Testis (tissue), 3 donors: Measurements from ENCODE around the gene FOXI1. TPM values are rescaled to one million over a fixed set of nuclear protein-coding genes. Genes with fewer than 3 reads are reported as not detected.

Source experiments
- DNase-seq: peaks from one replicate; pipeline ENCODE4 v3.0.0-alpha.2; 2019
- H3K27ac ChIP-seq, 2 donors: fragments of 200-600 bp; sonication (generic); one replicate each; pipeline ENCODE4 v1.5.1; 2019
- H3K27me3 ChIP-seq: fragments of 200-600 bp; sonication (generic); one replicate; pipeline ENCODE4 v1.5.1; 2019
- H3K36me3 ChIP-seq: fragments of 200-600 bp; sonication (generic); one replicate; pipeline ENCODE4 v1.5.1; 2017; ENCODE audit warnings: low read depth; ENCODE audit errors: missing control alignments
- H3K4me1 ChIP-seq: fragments of 200-600 bp; sonication (generic); one replicate; pipeline ENCODE4 v1.5.1; 2019
- H3K4me3 ChIP-seq, 2 donors: fragments of 200-600 bp; sonication (generic); one replicate each; pipeline ENCODE4 v1.5.1; 2017 to 2019
- H3K9me3 ChIP-seq: fragments of 200-600 bp; sonication (generic); one replicate; pipeline ENCODE4 v1.5.1; 2017
- CTCF ChIP-seq, 3 experiments: fragments of 450-650 bp in 2 of 3; fragments of 200-600 bp in 1 of 3; sonication (generic) in 1 of 3; IDR thresholded peaks; one replicate each; pipeline ENCODE4 v1.5.1; 2016 to 2019; ENCODE audit warnings: antibody characterized with exemption in 3 of 3, mild to moderate bottlenecking in 2 of 3, moderate library complexity in 1 of 3
- POLR2A ChIP-seq: fragments of 450-650 bp; IDR thresholded peaks from one replicate; pipeline ENCODE4 v1.6.1; 2017; ENCODE audit warnings: antibody characterized with exemption, mild to moderate bottlenecking, moderate library complexity
- WGBS, 2 donors: methylation state at CpG; one replicate each; pipeline ENCODE4 v1.1.5; 2018; 5-methylcytosine and 5-hydroxymethylcytosine counted together
- intact Hi-C: fragments of 100-400 bp; cut with DNase I; formaldehyde crosslinking; loops from one replicate; pipeline ENCODE4 v1.15.1; 2023; ENCODE audit warnings: low total_unique reads
- polyA plus RNA-seq: library from polyadenylated mRNA; stranded (reverse); fragments of 350-450 nt; fragmentation: Illumina TruSeq; extraction: RNeasy Lipid Tissue Mini Kit (QIAGEN cat#74804); gene quantifications from one replicate; pipeline ENCODE4 v1.2.3, GENCODE V29; 2014; ENCODE audit warnings: low read depth, low replicate concordance; ENCODE audit not compliant: insufficient read depth
- total RNA-seq, 2 donors: library from RNA; depleted of rRNA; stranded (reverse); fragments of >200 nt; gene quantifications; one replicate each; pipeline ENCODE4 v1.2.3, GENCODE V29; 2016

Gene FOXI1
- total and polyA plus RNA-seq, 3 donors from 2014 or later: 0.19 to 0.26 TPM; not detected in 1

GRCh38 chr5:170104710-170105109 lies 987 bp upstream of the FOXI1 start:
- TF ChIP-seq CTCF (IDR thresholded peaks at IDR 0.05) (no peak), POLR2A (no peak)
- Histone ChIP-seq H3K9me3 (no peaks in the 10 kb centered on the region), H3K36me3 (no peaks in the 10 kb centered on the region), H3K4me3 (no peak overlapping the region), H3K4me1 (no peaks in the 10 kb centered on the region), H3K27me3 (no peaks in the 10 kb centered on the region), H3K27ac (no peak overlapping the region)
- DNase-seq: no peak
- intact Hi-C loops: loop anchor here (10.0 kb wide), 1 partner anchor 90 kb away; no protein-coding TSS in a partner anchor
- 61 to 79% methylated on average over 26 of the region's 26 CpGs for WGBS, 2 donors

- 83 to 90% methylated on average over 2 of the region's 2 CpGs for WGBS, 2 donors
- intact Hi-C loops: loop anchor here (10.0 kb wide), 1 partner anchor 87 kb away; no protein-coding TSS in a partner anchor
Observed at GRCh38 chr5:170107674-170108073, 2.0 kb downstream of the FOXI1 start.

GRCh38 chr5:170108266-170108785 lies 2.6 kb downstream of the FOXI1 start:
- H3K36me3 ChIP-seq: no peaks in the 10 kb centered on the region
- TF ChIP-seq POLR2A (no peak), CTCF (IDR thresholded peaks at IDR 0.05) (no peak)
- 89 to 100% methylated on average over 4 to 12 of the region's 12 CpGs for WGBS, 2 donors
- no peaks in the 10 kb centered on the region for H3K27me3 ChIP-seq
- H3K27ac ChIP-seq: no peak overlapping the region
- DNase-seq: no peak
- H3K4me3 ChIP-seq: no peak overlapping the region
- no peaks in the 10 kb centered on the region for H3K9me3 ChIP-seq
- intact Hi-C loops: loop anchor here (10.0 kb wide), 1 partner anchor 86 kb away; no protein-coding TSS in a partner anchor
- H3K4me1 ChIP-seq: no peaks in the 10 kb centered on the region

More at GRCh38 chr5:170107674-170108073, 2.0 kb downstream of the FOXI1 start:
- H3K36me3 ChIP-seq: no peaks in the 10 kb centered on the region
- no peak overlapping the region for H3K4me3 ChIP-seq
- DNase-seq: no peak
- H3K27ac ChIP-seq: no peak overlapping the region
- TF ChIP-seq CTCF (IDR thresholded peaks at IDR 0.05) (no peak), POLR2A (no peak)
- H3K9me3 ChIP-seq: no peaks in the 10 kb centered on the region
- no peaks in the 10 kb centered on the region for H3K27me3 ChIP-seq
- no peaks in the 10 kb centered on the region for H3K4me1 ChIP-seq

GRCh38 chr5:170109059-170110031 lies 3.6 kb downstream of the FOXI1 start:
- WGBS, 2 donors: 90 to 93% methylated on average over 7 of the region's 7 CpGs
- no peaks in the 10 kb centered on the region for H3K36me3 ChIP-seq
- H3K4me3 ChIP-seq: no peak overlapping the region
- no peaks in the 10 kb centered on the region for H3K4me1 ChIP-seq
- intact Hi-C loops: loop anchor here (10.0 kb wide), 1 partner anchor 85 kb away; no protein-coding TSS in a partner anchor
- H3K27ac ChIP-seq: no peak overlapping the region
- H3K9me3 ChIP-seq: no peaks in the 10 kb centered on the region
- no peaks in the 10 kb centered on the region for H3K27me3 ChIP-seq
- TF ChIP-seq POLR2A (no peak), CTCF (IDR thresholded peaks at IDR 0.05) (no peak)
- DNase-seq: no peak
